Measurements from ENCODE around the gene FUOM. TPM values are rescaled to one million over a fixed set of nuclear protein-coding genes. Genes with fewer than 3 reads are reported as not detected.

FUOM gene
- total RNA-seq, 1 donor from 2014 or later: 47.0 TPM

DNA sequence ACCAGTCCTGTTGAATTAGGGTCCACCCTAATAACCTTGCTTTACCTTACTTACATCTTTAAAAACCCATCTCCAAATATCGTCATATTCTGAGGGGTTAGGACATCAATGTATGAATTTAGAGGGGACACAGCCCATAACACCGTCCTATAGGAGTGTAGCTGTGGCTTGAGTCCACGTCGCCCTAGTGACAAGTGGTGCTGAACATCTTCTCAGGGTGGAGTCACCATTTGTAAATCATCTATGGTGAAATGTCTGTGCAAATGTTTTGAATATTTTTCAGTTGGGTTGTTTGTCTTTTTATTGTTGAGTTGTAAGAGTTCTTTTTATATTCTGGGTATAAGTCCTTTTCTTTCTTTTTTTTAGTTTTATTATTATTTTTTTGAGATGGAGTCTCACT, 15.8 kb downstream of the FUOM start:
- peaks cover 21% of the 10 kb centered on the region for H3K27me3 ChIP-seq (ENCODE audit: control insufficient read depth, insufficient read depth, low read length)
- TF ChIP-seq, protein P1, sequence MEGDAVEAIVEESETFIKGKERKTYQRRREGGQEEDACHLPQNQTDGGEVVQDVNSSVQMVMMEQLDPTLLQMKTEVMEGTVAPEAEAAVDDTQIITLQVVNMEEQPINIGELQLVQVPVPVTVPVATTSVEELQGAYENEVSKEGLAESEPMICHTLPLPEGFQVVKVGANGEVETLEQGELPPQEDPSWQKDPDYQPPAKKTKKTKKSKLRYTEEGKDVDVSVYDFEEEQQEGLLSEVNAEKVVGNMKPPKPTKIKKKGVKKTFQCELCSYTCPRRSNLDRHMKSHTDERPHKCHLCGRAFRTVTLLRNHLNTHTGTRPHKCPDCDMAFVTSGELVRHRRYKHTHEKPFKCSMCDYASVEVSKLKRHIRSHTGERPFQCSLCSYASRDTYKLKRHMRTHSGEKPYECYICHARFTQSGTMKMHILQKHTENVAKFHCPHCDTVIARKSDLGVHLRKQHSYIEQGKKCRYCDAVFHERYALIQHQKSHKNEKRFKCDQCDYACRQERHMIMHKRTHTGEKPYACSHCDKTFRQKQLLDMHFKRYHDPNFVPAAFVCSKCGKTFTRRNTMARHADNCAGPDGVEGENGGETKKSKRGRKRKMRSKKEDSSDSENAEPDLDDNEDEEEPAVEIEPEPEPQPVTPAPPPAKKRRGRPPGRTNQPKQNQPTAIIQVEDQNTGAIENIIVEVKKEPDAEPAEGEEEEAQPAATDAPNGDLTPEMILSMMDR (IDR thresholded peaks at IDR 0.05; ENCODE audit: insufficient read depth, low read length, poor library complexity, severe bottlenecking): no peak
- no peak for DNase-seq (ENCODE audit: low read depth)
- no peak overlapping the region for H3K4me3 ChIP-seq (ENCODE audit: low read depth, low read length)
- no peaks in the 10 kb centered on the region for H3K36me3 ChIP-seq (ENCODE audit: control insufficient read depth, insufficient read depth, low read length)

DNA sequence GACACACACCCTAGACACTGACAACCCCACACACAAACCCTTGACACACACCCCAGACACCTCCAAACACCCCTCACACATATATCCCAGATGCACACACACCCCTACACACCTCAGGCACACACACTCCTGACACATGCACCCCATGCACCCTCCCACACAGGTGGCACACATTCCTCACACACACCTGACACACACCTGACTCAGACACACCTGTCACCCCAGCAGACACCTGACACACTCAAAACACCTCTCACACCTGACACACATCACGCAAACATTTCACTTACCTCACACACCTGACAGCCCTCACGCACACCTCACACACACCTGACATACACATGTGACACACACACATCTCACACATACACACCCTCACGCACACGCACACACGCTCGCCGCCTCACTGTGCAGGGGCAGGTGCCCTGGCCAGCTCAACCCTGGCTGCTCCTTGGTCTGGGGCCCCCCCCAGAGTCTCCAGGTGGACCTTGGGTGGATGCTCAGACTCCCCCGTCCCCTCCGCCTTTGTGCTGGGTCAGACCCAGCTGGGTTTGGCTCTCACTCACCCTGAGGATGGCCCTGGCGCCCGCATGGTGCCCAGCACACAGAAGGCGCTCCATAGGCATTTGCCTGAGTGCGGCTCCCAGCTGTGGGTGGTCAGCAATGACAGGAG, 18.0 kb downstream of the FUOM start:
- peaks cover 39% of the 10 kb centered on the region for H3K27me3 ChIP-seq (ENCODE audit: control insufficient read depth, insufficient read depth, low read length)
- DNase-seq (ENCODE audit: low read depth): no peak
- H3K4me3 ChIP-seq (ENCODE audit: low read depth, low read length): no peak overlapping the region
- H3K36me3 ChIP-seq (ENCODE audit: control insufficient read depth, insufficient read depth, low read length): no peaks in the 10 kb centered on the region
- TF ChIP-seq, protein P1 (IDR thresholded peaks at IDR 0.05; ENCODE audit: insufficient read depth, low read length, poor library complexity, severe bottlenecking): no peak

DNA sequence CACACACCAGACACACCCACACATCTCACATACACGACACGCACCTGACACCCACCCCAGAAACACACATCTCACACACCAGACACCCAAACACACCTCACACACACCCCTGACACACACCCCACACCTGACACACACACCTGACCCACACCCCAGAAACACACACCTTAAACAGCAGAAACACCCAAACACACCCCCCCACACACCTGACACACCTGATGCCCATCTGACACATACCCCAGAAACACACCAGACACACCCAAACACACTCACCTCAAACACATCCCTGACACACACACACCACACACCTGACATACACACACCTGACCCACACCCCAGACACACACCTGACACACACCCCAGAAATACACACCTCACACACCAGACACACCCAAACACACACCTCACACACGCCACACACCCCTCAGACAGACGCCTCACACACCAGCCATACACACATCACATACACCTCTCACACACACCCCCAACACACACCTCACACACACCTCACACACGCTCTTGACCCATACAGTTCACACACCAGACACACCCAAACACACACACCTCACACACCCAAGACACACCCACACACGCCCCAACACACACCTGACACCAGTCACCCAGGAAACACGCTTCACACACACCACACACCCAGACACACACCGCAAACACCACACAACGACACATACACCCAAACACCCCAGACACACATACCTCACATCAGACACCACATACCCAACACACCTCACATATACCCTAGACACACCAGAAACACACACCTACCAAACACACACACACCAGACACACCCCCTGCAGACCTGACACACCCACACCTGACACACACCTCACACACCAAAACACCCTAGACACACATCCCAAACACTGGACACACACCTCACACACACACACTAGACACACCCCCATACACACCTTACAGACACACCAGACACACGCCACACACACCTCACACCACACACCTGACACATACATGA, 19.4 kb downstream of the FUOM start:
- Histone ChIP-seq H3K36me3 (ENCODE audit: control insufficient read depth, insufficient read depth, low read length) (no peaks in the 10 kb centered on the region), H3K4me3 (ENCODE audit: low read depth, low read length) (no peak overlapping the region), H3K27me3 (ENCODE audit: control insufficient read depth, insufficient read depth, low read length) (peaks cover 46% of the 10 kb centered on the region)
- TF ChIP-seq, protein P1 (IDR thresholded peaks at IDR 0.05; ENCODE audit: insufficient read depth, low read length, poor library complexity, severe bottlenecking): no peak
- DNase-seq (ENCODE audit: low read depth): no peak

DNA sequence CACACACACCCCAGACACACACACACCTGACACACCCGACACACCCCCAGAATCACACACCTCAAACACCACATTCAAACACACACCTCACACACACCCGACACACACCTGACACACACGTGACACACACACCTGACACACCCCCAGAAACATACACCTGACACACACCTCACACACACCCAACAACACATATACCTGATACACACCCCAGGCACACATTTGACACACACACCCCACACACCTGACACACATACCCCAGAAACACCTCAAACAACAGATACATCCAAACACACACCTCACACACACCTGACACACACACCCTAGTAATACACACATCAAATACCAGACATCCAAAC, 20.5 kb downstream of the FUOM start:
- no peak for DNase-seq (ENCODE audit: low read depth)
- peaks cover 54% of the 10 kb centered on the region for H3K27me3 ChIP-seq (ENCODE audit: control insufficient read depth, insufficient read depth, low read length)
- no peak overlapping the region for H3K4me3 ChIP-seq (ENCODE audit: low read depth, low read length)
- TF ChIP-seq, protein P1 (IDR thresholded peaks at IDR 0.05; ENCODE audit: insufficient read depth, low read length, poor library complexity, severe bottlenecking): no peak
- H3K36me3 ChIP-seq (ENCODE audit: control insufficient read depth, insufficient read depth, low read length): no peaks in the 10 kb centered on the region

DNA sequence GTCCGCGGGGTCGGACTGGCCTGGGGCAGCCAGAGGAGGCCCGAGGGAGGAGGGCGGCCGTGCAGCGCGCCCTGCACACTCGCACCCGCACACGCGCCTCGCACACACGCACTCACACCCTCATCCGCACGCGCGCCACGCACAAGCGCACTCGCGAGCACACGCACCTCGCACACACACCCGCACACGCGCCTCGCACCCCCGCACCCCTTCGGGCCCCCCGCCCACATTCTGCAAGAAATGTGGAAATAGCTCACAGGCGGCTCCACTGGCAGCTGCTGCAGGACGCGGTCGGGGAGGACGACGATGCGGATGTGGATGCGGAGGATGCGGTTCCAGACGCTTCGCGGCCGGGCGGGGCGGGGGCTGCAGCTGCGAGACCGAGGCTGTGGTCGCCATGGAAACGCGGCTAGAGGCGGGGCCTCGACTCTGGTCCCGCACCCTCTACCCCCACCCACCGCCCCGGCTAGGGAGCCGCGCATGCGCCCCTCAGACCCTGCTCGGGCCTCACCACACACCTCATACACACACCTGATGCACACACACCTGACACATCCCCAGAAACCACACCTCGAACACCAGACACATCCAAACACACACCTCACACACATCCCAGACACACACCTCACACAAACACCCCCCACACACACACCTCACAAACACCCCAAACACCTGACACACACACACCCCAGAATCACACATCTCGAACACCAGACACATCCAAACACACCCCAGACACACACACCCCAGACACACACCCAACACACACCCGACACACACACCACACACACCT, 21.0 kb downstream of the FUOM start, which contains the start of gene CALY:
Gene CALY, minus strand, starts transcription at position 320 of the 793 bp plus-strand sequence. CDS start 7,907 bp downstream, outside the sequence.
- no peaks in the 10 kb centered on the region for H3K36me3 ChIP-seq (ENCODE audit: control insufficient read depth, insufficient read depth, low read length)
- no peak within 1 kb of the TSS for H3K4me3 ChIP-seq (ENCODE audit: low read depth, low read length)
- no peak for DNase-seq (ENCODE audit: low read depth)
- TF ChIP-seq, protein P1 (IDR thresholded peaks at IDR 0.05; ENCODE audit: insufficient read depth, low read length, poor library complexity, severe bottlenecking): no peak
- H3K27me3 ChIP-seq (ENCODE audit: control insufficient read depth, insufficient read depth, low read length): peaks cover 57% of the 10 kb centered on the region
